HEK293 (cell line): ENCODE data around the gene ANXA2.

Experiments used
- CTCF ChIA-PET: fragments of 350-600 bp; formaldehyde crosslinking; extraction: SDS; loops from one replicate; lab custom pipeline; 2021; ENCODE audit warnings: antibody characterized with exemption; lab: Yijun Ruan, JAX
- POLR2A ChIA-PET: fragments of 300-600 bp; formaldehyde crosslinking; extraction: SDS; loops from one replicate; lab custom pipeline; 2020; ENCODE audit warnings: antibody characterized with exemption, inconsistent platforms; lab: Yijun Ruan, JAX
- H3K27ac ChIP-seq: fragments of 200-500 bp; sonication (Bioruptor generic); 2 replicates; pipeline ENCODE4 v1.5.1; 2014; ENCODE audit warnings: low read depth, low read length, control low read depth, inconsistent platforms; ENCODE audit errors: extremely low read depth
- H3K36me3 ChIP-seq, 2 experiments: fragments of 200-500 bp in 1 of 2; sonication (Bioruptor generic) in 1 of 2; 1 replicate in 1 of 2; 2 replicates in 1 of 2; pipeline ENCODE4 v1.5.1; 2014 to 2017; ENCODE audit warnings: inconsistent platforms in 2 of 2, low read length in 2 of 2; ENCODE audit not compliant: control insufficient read depth in 2 of 2, insufficient read depth in 1 of 2
- H3K4me1 ChIP-seq: fragments of 200-500 bp; sonication (Bioruptor generic); 2 replicates; pipeline ENCODE4 v1.5.1; 2014; ENCODE audit warnings: mild to moderate bottlenecking, low read length, inconsistent platforms; ENCODE audit not compliant: control insufficient read depth, insufficient read depth
- H3K4me3 ChIP-seq: 2 replicates; pipeline ENCODE4 v1.5.1; 2011; ENCODE audit warnings: low read depth, mild to moderate bottlenecking, control low read depth, low read length, moderate library complexity
- H3K9me3 ChIP-seq: fragments of 200-500 bp; sonication (Bioruptor generic); 2 replicates; pipeline ENCODE4 v1.5.1; 2014; ENCODE audit warnings: low read depth, low read length, inconsistent platforms; ENCODE audit not compliant: control insufficient read depth, insufficient read depth
- BCL11B ChIP-seq: fragments of 450-650 bp; formaldehyde crosslinking; IDR thresholded peaks from 2 replicates; pipeline ENCODE4 v1.5.1; 2016; ENCODE audit warnings: low read depth, missing biosample characterization, missing genetic modification characterization
- GFI1B ChIP-seq: fragments of 450-650 bp; formaldehyde crosslinking; IDR thresholded peaks from 2 replicates; pipeline ENCODE4 v1.5.1; 2016; ENCODE audit warnings: missing biosample characterization, missing genetic modification characterization
- IKZF3 ChIP-seq: fragments of 450-650 bp; IDR thresholded peaks from 2 replicates; pipeline ENCODE4 v1.5.0; 2018; ENCODE audit warnings: missing biosample characterization, mild to moderate bottlenecking, missing genetic modification characterization, moderate library complexity
- KLF16 ChIP-seq: fragments of 450-650 bp; formaldehyde crosslinking; IDR thresholded peaks from 2 replicates; pipeline ENCODE4 v1.5.1; 2017; ENCODE audit warnings: missing biosample characterization, missing genetic modification characterization
- OVOL3 ChIP-seq: fragments of 450-650 bp; formaldehyde crosslinking; IDR thresholded peaks from 2 replicates; pipeline ENCODE4 v1.5.1; 2016; ENCODE audit warnings: missing biosample characterization, missing genetic modification characterization
- PATZ1 ChIP-seq: fragments of 450-650 bp; formaldehyde crosslinking; IDR thresholded peaks from 2 replicates; pipeline ENCODE4 v1.5.1; 2016; ENCODE audit warnings: missing biosample characterization, missing genetic modification characterization
- PRDM6 ChIP-seq: fragments of 450-650 bp; formaldehyde crosslinking; IDR thresholded peaks from 2 replicates; pipeline ENCODE4 v1.5.1; 2017; ENCODE audit warnings: missing biosample characterization, missing genetic modification characterization
- REST ChIP-seq: fragments of 450-650 bp; formaldehyde crosslinking; IDR thresholded peaks from 2 replicates; pipeline ENCODE4 v1.5.1; 2016; ENCODE audit warnings: missing biosample characterization, missing genetic modification characterization
- SP2 ChIP-seq: fragments of 450-650 bp; formaldehyde crosslinking; IDR thresholded peaks from 2 replicates; pipeline ENCODE4 v1.5.1; 2016; ENCODE audit warnings: missing biosample characterization, missing genetic modification characterization
- SP7 ChIP-seq: fragments of 450-650 bp; formaldehyde crosslinking; IDR thresholded peaks from 2 replicates; pipeline ENCODE4 v1.5.1; 2016; ENCODE audit warnings: missing biosample characterization, missing genetic modification characterization
- ZBTB17 ChIP-seq: fragments of 450-650 bp; formaldehyde crosslinking; IDR thresholded peaks from 2 replicates; pipeline ENCODE4 v1.5.1; 2016; ENCODE audit warnings: missing biosample characterization, missing genetic modification characterization
- ZBTB20 ChIP-seq: fragments of 450-650 bp; formaldehyde crosslinking; IDR thresholded peaks from 2 replicates; pipeline ENCODE4 v1.5.1; 2016; ENCODE audit warnings: missing biosample characterization, missing genetic modification characterization
- ZFP37 ChIP-seq: fragments of 450-650 bp; formaldehyde crosslinking; IDR thresholded peaks from 2 replicates; pipeline ENCODE4 v1.5.1; 2016; ENCODE audit warnings: missing biosample characterization, missing genetic modification characterization
- ZNF133 ChIP-seq: fragments of 450-650 bp; formaldehyde crosslinking; IDR thresholded peaks from 2 replicates; pipeline ENCODE4 v1.5.1; 2016; ENCODE audit warnings: missing biosample characterization, missing genetic modification characterization
- ZNF146 ChIP-seq: fragments of 450-650 bp; formaldehyde crosslinking; IDR thresholded peaks from 2 replicates; pipeline ENCODE4 v1.5.1; 2016; ENCODE audit warnings: missing biosample characterization, missing genetic modification characterization
- ZNF174 ChIP-seq: fragments of 450-650 bp; formaldehyde crosslinking; IDR thresholded peaks from 2 replicates; pipeline ENCODE4 v1.5.0; 2017; ENCODE audit warnings: missing biosample characterization, mild to moderate bottlenecking, missing genetic modification characterization
- ZNF239 ChIP-seq: fragments of 450-650 bp; formaldehyde crosslinking; IDR thresholded peaks from 2 replicates; pipeline ENCODE4 v1.5.1; 2016; ENCODE audit warnings: missing biosample characterization, missing genetic modification characterization
- ZNF350 ChIP-seq: fragments of 450-650 bp; formaldehyde crosslinking; IDR thresholded peaks from 2 replicates; pipeline ENCODE4 v1.5.0; 2017; ENCODE audit warnings: missing biosample characterization, mild to moderate bottlenecking, missing genetic modification characterization
- ZNF37A ChIP-seq: fragments of 450-650 bp; IDR thresholded peaks from 2 replicates; pipeline ENCODE4 v1.5.1; 2018; ENCODE audit warnings: missing biosample characterization, missing genetic modification characterization
- ZNF394 ChIP-seq: fragments of 450-650 bp; formaldehyde crosslinking; IDR thresholded peaks from 2 replicates; pipeline ENCODE4 v1.5.1; 2016; ENCODE audit warnings: missing biosample characterization, missing genetic modification characterization, mild to moderate bottlenecking, moderate library complexity, borderline replicate concordance
- ZNF529 ChIP-seq: fragments of 450-650 bp; formaldehyde crosslinking; IDR thresholded peaks from 2 replicates; pipeline ENCODE4 v1.5.1; 2017; ENCODE audit warnings: missing genetic modification characterization, missing biosample characterization; ENCODE audit not compliant: insufficient replicate concordance
- ZNF530 ChIP-seq: fragments of 450-650 bp; formaldehyde crosslinking; IDR thresholded peaks from 2 replicates; pipeline ENCODE4 v1.5.1; 2016; ENCODE audit warnings: low read depth, missing biosample characterization, missing genetic modification characterization
- ZNF544 ChIP-seq: fragments of 450-650 bp; formaldehyde crosslinking; IDR thresholded peaks from 2 replicates; pipeline ENCODE4 v1.5.0; 2017; ENCODE audit warnings: missing biosample characterization, missing genetic modification characterization
- ZNF555 ChIP-seq: fragments of 450-650 bp; formaldehyde crosslinking; conservative IDR thresholded peaks from 2 replicates; pipeline ENCODE4 v1.5.1; 2017; ENCODE audit warnings: missing biosample characterization, mild to moderate bottlenecking, missing genetic modification characterization, inconsistent platforms
- ZNF580 ChIP-seq: fragments of 450-650 bp; formaldehyde crosslinking; IDR thresholded peaks from 2 replicates; pipeline ENCODE4 v1.5.1; 2016; ENCODE audit warnings: missing biosample characterization, missing genetic modification characterization
- ZNF600 ChIP-seq: fragments of 450-650 bp; formaldehyde crosslinking; IDR thresholded peaks from 2 replicates; pipeline ENCODE4 v1.5.1; 2016; ENCODE audit warnings: missing biosample characterization, missing genetic modification characterization
- ZNF777 ChIP-seq: fragments of 450-650 bp; formaldehyde crosslinking; IDR thresholded peaks from 2 replicates; pipeline ENCODE4 v1.5.1; 2017; ENCODE audit warnings: missing biosample characterization, missing genetic modification characterization, borderline replicate concordance
- ZNF843 ChIP-seq: fragments of 450-650 bp; formaldehyde crosslinking; IDR thresholded peaks from 2 replicates; pipeline ENCODE4 v1.5.1; 2016; ENCODE audit warnings: missing biosample characterization, missing genetic modification characterization
- ZSCAN16 ChIP-seq: fragments of 450-650 bp; formaldehyde crosslinking; IDR thresholded peaks from 2 replicates; pipeline ENCODE4 v1.5.1; 2016; ENCODE audit warnings: missing biosample characterization, missing genetic modification characterization

ANXA2 gene

GRCh38 chr15:60414016-60414682 lies 16.4 kb upstream of the ANXA2 start:
- Histone ChIP-seq H3K36me3 (no peaks in the 10 kb centered on the region), H3K9me3 (no peaks in the 10 kb centered on the region), H3K4me3 (no peak overlapping the region), H3K27ac (no peak overlapping the region), H3K4me1 (no peaks in the 10 kb centered on the region)
- no peak for TF ChIP-seq PRDM6 (tag by site-specific recombination)
- no peak for TF ChIP-seq SP7
- TF ChIP-seq ZBTB20 (tag by site-specific recombination), result no peak
- no peak for TF ChIP-seq ZNF529
- TF ChIP-seq ZNF133 (tag by site-specific recombination), result no peak
- no peak for TF ChIP-seq ZNF174 (tag by site-specific recombination)
- no peak for TF ChIP-seq KLF16 (tag by site-specific recombination)
- no peak for TF ChIP-seq ZFP37
- TF ChIP-seq ZNF777 (tag by site-specific recombination), result no peak
- TF ChIP-seq GFI1B, result no peak
- TF ChIP-seq ZNF544, result no peak
- no peak for TF ChIP-seq ZSCAN16 (tag by site-specific recombination)
- no peak for TF ChIP-seq ZNF37A (tag by site-specific recombination)
- ChIA-PET POLR2A (interaction anchor here (0.6 kb wide), 1 partner anchor 17 kb away, joined by 3 read pairs; no protein-coding TSS in a partner anchor), CTCF (no interaction called here)

GRCh38 chr15:60413231-60413824 lies 15.5 kb upstream of the ANXA2 start:
- TF ChIP-seq ZNF580, result no peak
- no peak for TF ChIP-seq OVOL3 (tag by site-specific recombination)
- TF ChIP-seq ZNF600 (tag by site-specific recombination), result no peak
- no peak for TF ChIP-seq IKZF3
- TF ChIP-seq ZNF394, result no peak
- TF ChIP-seq ZNF555 (tag by site-specific recombination), result no peak
- no peak for TF ChIP-seq BCL11B (tag by site-specific recombination)
- no peak for TF ChIP-seq ZNF843
- TF ChIP-seq ZNF133 (tag by site-specific recombination), result no peak
- no peak for TF ChIP-seq ZNF544
- TF ChIP-seq ZNF530 (tag by site-specific recombination), result no peak
- no peak for TF ChIP-seq SP2
- no peak for TF ChIP-seq ZNF146 (tag by site-specific recombination)
- no peak for TF ChIP-seq PATZ1 (tag by site-specific recombination)
- no peak for TF ChIP-seq ZBTB17 (tag by site-specific recombination)
- no peak for TF ChIP-seq ZNF239
- TF ChIP-seq REST (tag by site-specific recombination), result no peak
- no peak for TF ChIP-seq ZNF174 (tag by site-specific recombination)
- no peak for TF ChIP-seq ZNF350 (tag by site-specific recombination)
- H3K4me1 ChIP-seq, result no peaks in the 10 kb centered on the region
- no peaks in the 10 kb centered on the region for H3K36me3 ChIP-seq
- H3K27ac ChIP-seq, result no peak overlapping the region
- ChIA-PET CTCF (no interaction called here), POLR2A (no interaction called here)
- no peaks in the 10 kb centered on the region for H3K9me3 ChIP-seq
- no peak overlapping the region for H3K4me3 ChIP-seq
